ENCODE data around the gene MYO1D.

GRCh38 chr17:32634167-32634566, 242.8 kb downstream of the MYO1D start:
- TF ChIP-seq POLR2A (IDR thresholded peaks at IDR 0.05) = no peak
- TF ChIP-seq POLR2AphosphoS5 (IDR thresholded peaks at IDR 0.05) = no peak
- TF ChIP-seq CTCF (IDR thresholded peaks at IDR 0.05) = no peak
- TF ChIP-seq EP300 (IDR thresholded peaks at IDR 0.05) = no peak

All from suprapubic skin (tissue), 4 donors.